ENCODE data around the gene ARHGAP15. TPM values are rescaled to one million over a fixed set of nuclear protein-coding genes. Genes with fewer than 3 reads are reported as not detected.

ARHGAP15 gene
- total RNA-seq, 2 experiments from 2014 or later: 72.1 to 98.4 TPM

- peak overlapping the region; percentile 67 for H3K4me2 ChIP-seq (ENCODE audit: low read length)
- intact Hi-C loops (cut with micrococcal nuclease; ENCODE audit: unreplicated experiment): loop anchor here (2.0 kb wide), 1 partner anchor 24 kb away; the partner anchor contains the start of gene ARHGAP15
- no peak overlapping the region for H2AFZ ChIP-seq (ENCODE audit: low read length)
Observed at GRCh38 chr2:143152637-143153036, 23.4 kb downstream of the ARHGAP15 start.

DNA sequence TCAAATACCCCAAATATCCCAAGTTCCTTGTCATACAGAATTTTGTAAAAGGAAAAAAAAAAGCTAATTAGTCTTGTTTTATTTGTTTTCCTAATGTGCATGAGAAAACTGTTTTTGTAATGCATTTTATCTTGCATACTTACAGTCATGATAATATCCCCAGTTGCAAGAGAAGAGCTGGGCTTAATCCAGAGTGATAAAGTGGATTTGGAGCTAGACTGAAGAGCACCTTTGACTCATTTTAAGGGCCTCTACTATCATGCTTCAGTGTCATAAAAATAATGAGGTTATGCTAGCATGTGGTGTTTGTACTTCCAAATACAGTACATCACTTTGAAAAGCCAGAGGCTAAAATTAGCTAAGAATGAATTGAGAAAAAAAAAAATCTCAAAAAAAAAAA lies 26.4 kb downstream of the ARHGAP15 start:
- POLR2A ChIA-PET: interaction anchor here (0.7 to 3.8 kb wide), 5 partner anchors 14 to 1530 kb away, joined by 3 to 21 read pairs (median 3); no protein-coding TSS in a partner anchor
- CTCF ChIA-PET (ENCODE audit: unreplicated experiment): no interaction called here
- TF ChIP-seq EZH2phosphoT487 (IDR thresholded peaks at IDR 0.05; ENCODE audit: borderline replicate concordance, low read depth, low read length): no peak
- TF ChIP-seq, protein P1, sequence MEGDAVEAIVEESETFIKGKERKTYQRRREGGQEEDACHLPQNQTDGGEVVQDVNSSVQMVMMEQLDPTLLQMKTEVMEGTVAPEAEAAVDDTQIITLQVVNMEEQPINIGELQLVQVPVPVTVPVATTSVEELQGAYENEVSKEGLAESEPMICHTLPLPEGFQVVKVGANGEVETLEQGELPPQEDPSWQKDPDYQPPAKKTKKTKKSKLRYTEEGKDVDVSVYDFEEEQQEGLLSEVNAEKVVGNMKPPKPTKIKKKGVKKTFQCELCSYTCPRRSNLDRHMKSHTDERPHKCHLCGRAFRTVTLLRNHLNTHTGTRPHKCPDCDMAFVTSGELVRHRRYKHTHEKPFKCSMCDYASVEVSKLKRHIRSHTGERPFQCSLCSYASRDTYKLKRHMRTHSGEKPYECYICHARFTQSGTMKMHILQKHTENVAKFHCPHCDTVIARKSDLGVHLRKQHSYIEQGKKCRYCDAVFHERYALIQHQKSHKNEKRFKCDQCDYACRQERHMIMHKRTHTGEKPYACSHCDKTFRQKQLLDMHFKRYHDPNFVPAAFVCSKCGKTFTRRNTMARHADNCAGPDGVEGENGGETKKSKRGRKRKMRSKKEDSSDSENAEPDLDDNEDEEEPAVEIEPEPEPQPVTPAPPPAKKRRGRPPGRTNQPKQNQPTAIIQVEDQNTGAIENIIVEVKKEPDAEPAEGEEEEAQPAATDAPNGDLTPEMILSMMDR (conservative IDR thresholded peaks at IDR 0.05; ENCODE audit: low read length): no peak
- H3K79me2 ChIP-seq (ENCODE audit: insufficient read depth, low read depth, low read length): peaks cover 87% of the 10 kb centered on the region
- H3K36me3 ChIP-seq (ENCODE audit: insufficient read depth, low read length): peaks cover 46% of the 10 kb centered on the region
- no peak overlapping the region for H3K4me3 ChIP-seq (ENCODE audit: low read depth, low read length, poor library complexity, severe bottlenecking)
- H3K9me2 ChIP-seq (ENCODE audit: insufficient read depth, low read length): no peaks in the 10 kb centered on the region
- intact Hi-C loops (cut with micrococcal nuclease; ENCODE audit: unreplicated experiment): no loop called here
- DNase-seq (ENCODE audit: low spot score): no peak
- no peaks in the 10 kb centered on the region for H4K20me1 ChIP-seq (ENCODE audit: insufficient read depth, low read length)
- H3K9me3 ChIP-seq (ENCODE audit: low read length): no peaks in the 10 kb centered on the region
- no peak overlapping the region for H3K27ac ChIP-seq (ENCODE audit: low read depth, low read length, poor library complexity, severe bottlenecking)
- no TSS peak for BruUV-seq (replicated peaks)
- peaks cover 91% of the 10 kb centered on the region for H3K4me1 ChIP-seq (ENCODE audit: insufficient read depth, low read length, poor library complexity, severe bottlenecking)
- H3K4me2 ChIP-seq (ENCODE audit: low read length): no peak overlapping the region
- H2AFZ ChIP-seq (ENCODE audit: low read length): no peak overlapping the region

More at GRCh38 chr2:143152637-143153036, 23.4 kb downstream of the ARHGAP15 start:
- peak overlapping the region; percentile 42 for H3K27ac ChIP-seq (ENCODE audit: low read depth, low read length, poor library complexity, severe bottlenecking)
- H3K9me3 ChIP-seq (ENCODE audit: low read length): no peaks in the 10 kb centered on the region
- H3K4me3 ChIP-seq (ENCODE audit: low read depth, low read length, poor library complexity, severe bottlenecking): peak overlapping the region; percentile 28
- no TSS peak for BruUV-seq (replicated peaks)
- peaks cover 87% of the 10 kb centered on the region for H3K79me2 ChIP-seq (ENCODE audit: insufficient read depth, low read depth, low read length)
- no peaks in the 10 kb centered on the region for H4K20me1 ChIP-seq (ENCODE audit: insufficient read depth, low read length)
- CTCF ChIA-PET (ENCODE audit: unreplicated experiment): no interaction called here
- peaks cover 92% of the 10 kb centered on the region for H3K4me1 ChIP-seq (ENCODE audit: insufficient read depth, low read length, poor library complexity, severe bottlenecking)
- POLR2A ChIA-PET: no interaction called here
- no peak for DNase-seq (ENCODE audit: low spot score)
- TF ChIP-seq EZH2phosphoT487 (IDR thresholded peaks at IDR 0.05; ENCODE audit: borderline replicate concordance, low read depth, low read length): no peak
- TF ChIP-seq, protein P1 (conservative IDR thresholded peaks at IDR 0.05; ENCODE audit: low read length): no peak
- H3K36me3 ChIP-seq (ENCODE audit: insufficient read depth, low read length): peaks cover 42% of the 10 kb centered on the region
- no peaks in the 10 kb centered on the region for H3K9me2 ChIP-seq (ENCODE audit: insufficient read depth, low read length)

DNA sequence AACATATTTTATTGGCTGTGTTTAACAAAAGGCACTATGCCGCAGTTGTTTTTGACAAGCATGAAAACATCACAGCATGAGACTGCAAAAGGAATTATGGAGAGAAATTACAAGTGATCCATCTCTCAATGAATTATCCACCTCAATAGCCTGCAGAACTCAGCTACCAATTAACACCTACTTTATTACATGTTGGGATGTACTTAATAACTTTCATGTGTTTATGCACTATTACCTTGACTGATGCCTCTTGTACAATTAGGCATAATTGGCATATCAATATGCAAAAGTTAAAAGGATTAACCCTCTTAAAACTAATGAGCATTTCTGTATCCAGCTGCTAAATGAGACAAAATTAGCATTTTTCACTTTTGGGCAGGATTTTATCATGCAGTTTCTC lies 27.8 kb downstream of the ARHGAP15 start:
- Histone ChIP-seq H3K9me3 (ENCODE audit: low read length) (no peaks in the 10 kb centered on the region), H3K27ac (ENCODE audit: low read depth, low read length, poor library complexity, severe bottlenecking) (no peak overlapping the region), H3K4me3 (ENCODE audit: low read depth, low read length, poor library complexity, severe bottlenecking) (no peak overlapping the region), H3K4me1 (ENCODE audit: insufficient read depth, low read length, poor library complexity, severe bottlenecking) (peaks cover 82% of the 10 kb centered on the region), H2AFZ (ENCODE audit: low read length) (no peak overlapping the region), H4K20me1 (ENCODE audit: insufficient read depth, low read length) (no peaks in the 10 kb centered on the region), H3K79me2 (ENCODE audit: insufficient read depth, low read depth, low read length) (peaks cover 80% of the 10 kb centered on the region), H3K36me3 (ENCODE audit: insufficient read depth, low read length) (peaks cover 53% of the 10 kb centered on the region), H3K9me2 (ENCODE audit: insufficient read depth, low read length) (no peaks in the 10 kb centered on the region), H3K4me2 (ENCODE audit: low read length) (no peak overlapping the region)
- DNase-seq (ENCODE audit: low spot score): no peak
- CTCF ChIA-PET (ENCODE audit: unreplicated experiment): no interaction called here
- no TSS peak for BruUV-seq (replicated peaks)
- TF ChIP-seq EZH2phosphoT487 (IDR thresholded peaks at IDR 0.05; ENCODE audit: borderline replicate concordance, low read depth, low read length): no peak
- TF ChIP-seq, protein P1 (conservative IDR thresholded peaks at IDR 0.05; ENCODE audit: low read length): no peak
- intact Hi-C loops (cut with micrococcal nuclease; ENCODE audit: unreplicated experiment): no loop called here
- POLR2A ChIA-PET: interaction anchor here (0.6 to 3.8 kb wide), 6 partner anchors 15 to 46 kb away, joined by 3 to 21 read pairs (median 6); no protein-coding TSS in a partner anchor

Measured in OCI-LY7 (cell line).